Nephron progenitor cell (in vitro differentiated cells): ENCODE data around the gene APLF.
"Not testable (repeated sequence)": the region's sequence is repeated elsewhere in the genome, so short reads cannot be mapped to it uniquely, and the experiment has no call there.

Experiments used
- DNase-seq: peaks from one replicate; pipeline ENCODE4 v3.0.0; 2021
- H3K27ac Mint-ChIP-seq: 2 replicates; pipeline ENCODE4 v1.8.0; 2021; ENCODE audit warnings: mild to moderate bottlenecking, moderate library complexity, mixed read lengths
- H3K27me3 Mint-ChIP-seq: 2 replicates; pipeline ENCODE4 v1.8.0; 2021; ENCODE audit warnings: mild to moderate bottlenecking, low read depth, mixed read lengths; ENCODE audit not compliant: poor library complexity
- H3K36me3 Mint-ChIP-seq: 2 replicates; pipeline ENCODE4 v1.8.0; 2021; ENCODE audit warnings: low read depth, mixed read lengths
- H3K4me1 Mint-ChIP-seq: 2 replicates; pipeline ENCODE4 v1.8.0; 2021; ENCODE audit warnings: mixed read lengths
- H3K4me3 Mint-ChIP-seq: 2 replicates; pipeline ENCODE4 v1.8.0; 2021; ENCODE audit warnings: mild to moderate bottlenecking, moderate library complexity, mixed read lengths
- H3K9me3 Mint-ChIP-seq: 2 replicates; pipeline ENCODE4 v1.8.0; 2021; ENCODE audit warnings: mild to moderate bottlenecking, moderate library complexity, mixed read lengths
- CTCF ChIP-seq: fragments of 200-600 bp; sonication (generic); IDR thresholded peaks from 2 replicates; pipeline ENCODE4 v1.5.0; 2021; ENCODE audit warnings: antibody characterized with exemption

The APLF gene

DNA sequence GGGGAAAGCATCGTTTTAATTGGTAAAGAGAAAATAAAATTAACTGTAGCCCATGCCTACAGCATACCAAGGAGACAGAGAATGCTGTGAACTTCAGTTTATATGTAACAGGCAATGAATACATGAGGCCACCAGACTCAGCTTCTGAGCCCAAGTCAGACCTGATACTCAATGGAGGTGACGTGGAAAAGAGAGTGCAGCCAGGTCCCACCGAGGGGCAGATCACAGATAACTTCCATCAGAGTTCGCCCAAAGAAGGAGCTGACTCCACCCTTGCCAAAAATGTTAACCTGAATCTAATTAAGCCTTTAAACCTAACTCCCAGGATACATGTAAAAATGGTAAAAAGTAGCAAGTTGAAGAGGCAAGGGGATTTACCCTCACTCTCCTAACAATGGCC is 123.8 kb downstream of the APLF start:
- Mint-ChIP-seq H3K36me3 (peaks cover 11% of the 10 kb centered on the region), H3K27me3 (peaks cover 7% of the 10 kb centered on the region), H3K4me3 (no peak overlapping the region), H3K4me1 (no peaks in the 10 kb centered on the region), H3K9me3 (peaks cover 3% of the 10 kb centered on the region), H3K27ac (no peak overlapping the region)
- DNase-seq: no peak
- TF ChIP-seq CTCF: no peak

- Mint-ChIP-seq H3K36me3 (peaks cover 5% of the 10 kb centered on the region), H3K27ac (no peak overlapping the region), H3K27me3 (peaks cover 11% of the 10 kb centered on the region), H3K4me1 (no peaks in the 10 kb centered on the region), H3K4me3 (no peak overlapping the region), H3K9me3 (peaks cover 19% of the 10 kb centered on the region)
- TF ChIP-seq CTCF: no peak
- no peak for DNase-seq
Measured at GRCh38 chr2:68594041-68594440, 126.7 kb downstream of the APLF start.

DNA sequence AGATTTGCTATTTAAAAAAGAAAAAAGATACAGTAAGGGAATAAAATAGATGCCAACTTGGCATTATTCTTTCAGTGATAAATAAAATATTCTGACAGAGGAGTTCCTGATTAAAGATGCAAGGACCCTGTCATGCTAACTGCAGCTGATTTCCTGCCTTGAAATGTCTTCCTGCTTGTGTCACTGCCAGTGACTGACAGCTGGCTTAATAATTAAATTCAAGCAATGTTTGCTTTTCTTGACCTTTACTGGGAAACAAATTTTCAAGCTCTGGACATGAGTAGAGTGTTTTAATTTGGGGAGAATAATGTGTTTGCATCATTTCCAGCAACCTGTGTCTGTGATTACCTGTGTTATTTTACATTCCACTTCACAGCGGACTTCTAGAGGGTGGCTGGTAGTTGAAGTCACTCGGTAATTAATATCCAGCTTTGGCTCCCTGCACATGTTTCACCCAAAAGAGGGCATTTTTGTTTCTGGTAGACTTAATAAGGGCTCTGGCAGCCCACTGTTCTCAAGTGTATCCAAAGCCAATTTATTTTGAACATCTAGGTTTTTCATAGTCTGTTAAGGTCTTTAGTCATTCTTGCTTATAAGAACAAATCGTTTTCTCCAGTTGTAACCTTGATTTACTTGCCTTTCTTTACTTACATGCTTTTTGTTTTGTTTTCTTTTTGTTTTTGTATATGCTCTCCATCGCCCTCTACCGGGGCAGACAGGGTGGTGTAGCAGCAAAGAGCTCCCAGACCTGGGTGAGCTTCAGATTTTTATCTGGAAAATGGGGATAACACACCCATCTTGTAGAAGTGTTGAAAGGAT is 127.5 kb downstream of the APLF start:
- H3K36me3 Mint-ChIP-seq: peaks cover under 1% of the 10 kb centered on the region
- H3K27ac Mint-ChIP-seq: no peak overlapping the region
- DNase-seq: peak; percentile 37
- H3K4me3 Mint-ChIP-seq: no peak overlapping the region
- H3K4me1 Mint-ChIP-seq: no peaks in the 10 kb centered on the region
- peaks cover 11% of the 10 kb centered on the region for H3K27me3 Mint-ChIP-seq
- TF ChIP-seq CTCF: peak; percentile 65
- peaks cover 28% of the 10 kb centered on the region for H3K9me3 Mint-ChIP-seq

DNA sequence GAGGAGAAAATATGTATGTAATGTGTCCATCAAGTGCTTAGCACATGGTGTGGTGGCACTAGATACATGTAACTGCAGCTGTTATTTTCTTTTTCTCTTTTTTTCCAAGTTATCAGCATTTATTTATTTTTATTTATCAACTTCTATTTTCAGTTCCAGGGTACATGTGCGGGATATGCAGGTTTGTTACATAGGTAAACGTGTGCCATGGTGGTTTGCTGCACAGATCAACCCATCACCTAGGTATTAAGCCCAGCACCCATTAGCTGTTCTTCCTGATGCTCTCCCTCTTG is 128.1 kb downstream of the APLF start:
- peaks cover 33% of the 10 kb centered on the region for H3K9me3 Mint-ChIP-seq
- not testable (repeated sequence) for H3K27ac Mint-ChIP-seq, H3K4me1 Mint-ChIP-seq, DNase-seq, H3K4me3 Mint-ChIP-seq, H3K36me3 Mint-ChIP-seq
- peaks cover 11% of the 10 kb centered on the region for H3K27me3 Mint-ChIP-seq

GRCh38 chr2:68600495-68600894 is 133.1 kb downstream of the APLF start:
- not testable (repeated sequence) for H3K27me3 Mint-ChIP-seq, H3K4me1 Mint-ChIP-seq, H3K27ac Mint-ChIP-seq, H3K36me3 Mint-ChIP-seq, H3K4me3 Mint-ChIP-seq, DNase-seq
- H3K9me3 Mint-ChIP-seq: peaks cover 79% of the 10 kb centered on the region

DNA sequence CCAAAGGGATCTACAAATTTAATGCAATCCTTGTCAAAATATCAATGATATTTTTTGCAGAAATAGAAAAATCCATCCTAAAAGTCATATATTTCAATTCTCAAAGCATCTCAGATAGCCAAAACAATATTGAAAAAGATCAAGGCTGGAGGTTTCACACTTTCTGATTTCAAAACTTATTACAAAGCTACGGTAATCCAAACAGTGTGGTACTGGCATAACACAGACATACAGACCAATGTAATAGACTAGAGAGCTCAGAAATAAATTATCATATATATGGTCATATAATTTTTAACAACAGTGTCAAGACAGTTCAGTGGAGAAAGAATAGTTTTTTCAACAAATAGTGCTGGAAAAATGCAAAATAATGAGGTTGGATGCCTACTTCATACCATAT is 135.7 kb downstream of the APLF start:
- no peaks in the 10 kb centered on the region for H3K27me3 Mint-ChIP-seq
- H3K4me1 Mint-ChIP-seq: no peaks in the 10 kb centered on the region
- no peak for DNase-seq
- H3K9me3 Mint-ChIP-seq: peaks cover 70% of the 10 kb centered on the region
- H3K36me3 Mint-ChIP-seq: no peaks in the 10 kb centered on the region
- no peak for TF ChIP-seq CTCF
- H3K4me3 Mint-ChIP-seq: no peak overlapping the region
- no peak overlapping the region for H3K27ac Mint-ChIP-seq

DNA sequence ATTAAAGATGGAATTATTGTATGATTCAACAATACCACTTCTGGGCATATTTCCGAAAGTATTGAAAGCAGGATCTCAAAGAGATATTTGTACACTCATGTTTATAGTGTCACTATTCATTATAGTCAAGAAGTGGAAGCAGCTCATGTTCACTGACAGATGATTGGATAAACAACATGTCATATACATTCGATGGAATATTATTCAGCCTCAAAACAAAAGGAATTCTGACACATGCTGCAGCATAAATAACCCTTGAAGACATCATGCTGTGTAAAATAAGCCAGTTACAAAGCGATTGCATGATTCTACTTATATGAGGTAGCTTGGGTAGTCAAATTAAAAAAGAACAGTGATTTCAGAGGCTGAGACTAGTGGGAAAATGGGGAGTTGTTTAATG is 136.7 kb downstream of the APLF start:
- Mint-ChIP-seq H3K4me3 (no peak overlapping the region), H3K27me3 (no peaks in the 10 kb centered on the region), H3K27ac (no peak overlapping the region), H3K9me3 (peaks cover 65% of the 10 kb centered on the region), H3K36me3 (no peaks in the 10 kb centered on the region), H3K4me1 (no peaks in the 10 kb centered on the region)
- DNase-seq: no peak
- no peak for TF ChIP-seq CTCF
